SJSA1 (cell line): ENCODE data around the gene OVOL3. TPM values are rescaled to one million over a fixed set of nuclear protein-coding genes. Genes with fewer than 3 reads are reported as not detected.
"Not testable (repeated sequence)": the region's sequence is repeated elsewhere in the genome, so short reads cannot be mapped to it uniquely, and the experiment has no call there.

Experiments
- DNase-seq, 2 experiments: peaks; one replicate each; pipeline ENCODE4 v3.0.0-alpha.2; 2015 to 2020; ENCODE audit warnings: low spot score in 2 of 2, low read depth in 1 of 2
- H3K27ac ChIP-seq: fragments of 250-450 bp; sonication (Bioruptor Pico); 2 replicates; pipeline ENCODE4 v1.5.1; 2020; ENCODE audit warnings: mild to moderate bottlenecking, moderate library complexity
- H3K27me3 ChIP-seq: fragments of 250-450 bp; sonication (Bioruptor Pico); replicated peaks from 2 replicates; pipeline ENCODE4 v1.5.1; 2020; ENCODE audit warnings: mild to moderate bottlenecking, moderate library complexity
- H3K36me3 ChIP-seq: fragments of 250-450 bp; sonication (Bioruptor Pico); 2 replicates; pipeline ENCODE4 v1.5.1; 2020; ENCODE audit warnings: mild to moderate bottlenecking
- H3K4me1 ChIP-seq: fragments of 250-450 bp; sonication (Bioruptor Pico); replicated peaks from 2 replicates; pipeline ENCODE4 v1.6.1; 2021; ENCODE audit warnings: mild to moderate bottlenecking
- H3K4me3 ChIP-seq: fragments of 250-450 bp; sonication (Bioruptor Pico); 2 replicates; pipeline ENCODE4 v1.5.1; 2020; ENCODE audit warnings: mild to moderate bottlenecking
- H3K9me3 ChIP-seq: fragments of 250-450 bp; sonication (Bioruptor Pico); replicated peaks from 2 replicates; pipeline ENCODE4 v1.5.1; 2020; ENCODE audit warnings: mild to moderate bottlenecking
- total RNA-seq: library from RNA; depleted of rRNA; stranded (reverse); fragments of >200 nt; shearing (Covaris generic); gene quantifications from 2 replicates; pipeline ENCODE4 v1.2.3, GENCODE V29; 2014; rRNA removed

OVOL3 gene
- not detected in 2 replicates for total RNA-seq

- H3K27me3 ChIP-seq: no peaks in the 10 kb centered on the region
- H3K4me3 ChIP-seq: no peak within 1 kb of the TSS
- H3K4me1 ChIP-seq: peaks cover 12% of the 10 kb centered on the region
- no peaks in the 10 kb centered on the region for H3K9me3 ChIP-seq
- no peak within 1 kb of the TSS for H3K27ac ChIP-seq
- H3K36me3 ChIP-seq: peaks cover 41% of the 10 kb centered on the region
- DNase-seq: no peak
Observed at GRCh38 chr19:36110487-36111199, at the start of gene OVOL3. TSS of gene OVOL3 (plus strand) at chr19:36111143. CDS start at chr19:36111203, 60 bp downstream.

- H3K36me3 ChIP-seq: peaks cover 94% of the 10 kb centered on the region
- no peaks in the 10 kb centered on the region for H3K9me3 ChIP-seq
- DNase-seq: no peak
- H3K4me3 ChIP-seq: no peak overlapping the region
- no peak overlapping the region for H3K27ac ChIP-seq
- peaks cover under 1% of the 10 kb centered on the region; the same call in 1 of the 2 replicates for H3K4me1 ChIP-seq
- H3K27me3 ChIP-seq: no peaks in the 10 kb centered on the region
Observed at GRCh38 chr19:36061367-36061766, 49.6 kb upstream of the OVOL3 start.

GRCh38 chr19:36064826-36065225, 46.1 kb upstream of the OVOL3 start:
- Histone ChIP-seq H3K4me3 (no peak overlapping the region), H3K36me3 (peaks cover 84% of the 10 kb centered on the region), H3K9me3 (no peaks in the 10 kb centered on the region), H3K27me3 (no peaks in the 10 kb centered on the region), H3K4me1 (no peaks in the 10 kb centered on the region), H3K27ac (no peak overlapping the region)
- DNase-seq: no peak

GRCh38 chr19:36067681-36068080, 43.3 kb upstream of the OVOL3 start:
- Histone ChIP-seq H3K36me3 (peaks cover 79% of the 10 kb centered on the region), H3K9me3 (no peaks in the 10 kb centered on the region), H3K4me3 (no peak overlapping the region), H3K27me3 (no peaks in the 10 kb centered on the region), H3K27ac (no peak overlapping the region), H3K4me1 (peaks cover 10% of the 10 kb centered on the region)
- DNase-seq: no peak

- not testable (repeated sequence) for DNase-seq, H3K4me1 ChIP-seq, H3K27ac ChIP-seq, H3K27me3 ChIP-seq, H3K9me3 ChIP-seq, H3K4me3 ChIP-seq
- H3K36me3 ChIP-seq: peaks cover 77% of the 10 kb centered on the region
Observed at GRCh38 chr19:36068810-36069499, 42.0 kb upstream of the OVOL3 start.

GRCh38 chr19:36072081-36072480, 38.9 kb upstream of the OVOL3 start:
- Histone ChIP-seq H3K4me3 (no peak overlapping the region), H3K4me1 (peaks cover 10% of the 10 kb centered on the region), H3K27ac (no peak overlapping the region), H3K27me3 (no peaks in the 10 kb centered on the region), H3K36me3 (peaks cover 73% of the 10 kb centered on the region), H3K9me3 (no peaks in the 10 kb centered on the region)
- no peak for DNase-seq

DNA sequence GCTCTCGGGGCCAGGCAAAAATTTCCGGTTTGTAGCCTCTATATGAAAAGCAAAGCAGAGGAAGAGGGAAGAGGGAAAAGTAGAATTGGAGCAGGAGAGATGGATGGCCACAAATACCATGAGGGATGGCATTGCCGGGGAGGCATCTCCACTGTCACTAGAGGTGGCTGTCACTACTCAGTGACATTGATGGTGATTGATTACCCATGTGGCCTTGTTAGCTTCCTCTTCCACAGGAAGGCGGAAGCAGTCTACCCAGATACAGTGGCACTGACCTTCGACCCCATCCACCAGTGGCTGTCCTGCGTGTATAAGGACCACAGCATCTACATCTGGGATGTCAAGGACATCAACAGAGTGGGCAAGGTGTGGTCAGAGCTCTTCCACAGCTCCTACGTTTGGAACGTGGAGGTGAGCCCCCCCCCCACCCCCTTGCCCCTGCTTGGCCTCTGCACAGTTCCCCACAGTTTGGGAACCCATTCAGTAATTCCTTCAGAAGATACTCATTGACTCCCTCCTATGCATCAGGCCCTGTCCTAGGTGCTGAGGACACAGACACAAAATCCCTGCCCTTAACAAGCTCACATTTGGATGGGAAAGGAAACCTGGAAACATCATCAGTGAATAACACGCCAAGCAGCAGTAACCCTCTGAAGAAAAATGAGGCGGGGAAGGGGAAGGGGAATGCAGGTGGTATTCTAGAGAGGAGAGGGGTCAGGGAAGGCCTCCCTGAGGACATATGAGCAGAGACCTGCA, 37.6 kb upstream of the OVOL3 start:
- no peak overlapping the region for H3K4me3 ChIP-seq
- H3K27ac ChIP-seq: no peak overlapping the region
- no peak for DNase-seq
- no peaks in the 10 kb centered on the region for H3K9me3 ChIP-seq
- no peaks in the 10 kb centered on the region for H3K27me3 ChIP-seq
- H3K4me1 ChIP-seq: peaks cover 10% of the 10 kb centered on the region
- H3K36me3 ChIP-seq: peaks cover 72% of the 10 kb centered on the region

DNA sequence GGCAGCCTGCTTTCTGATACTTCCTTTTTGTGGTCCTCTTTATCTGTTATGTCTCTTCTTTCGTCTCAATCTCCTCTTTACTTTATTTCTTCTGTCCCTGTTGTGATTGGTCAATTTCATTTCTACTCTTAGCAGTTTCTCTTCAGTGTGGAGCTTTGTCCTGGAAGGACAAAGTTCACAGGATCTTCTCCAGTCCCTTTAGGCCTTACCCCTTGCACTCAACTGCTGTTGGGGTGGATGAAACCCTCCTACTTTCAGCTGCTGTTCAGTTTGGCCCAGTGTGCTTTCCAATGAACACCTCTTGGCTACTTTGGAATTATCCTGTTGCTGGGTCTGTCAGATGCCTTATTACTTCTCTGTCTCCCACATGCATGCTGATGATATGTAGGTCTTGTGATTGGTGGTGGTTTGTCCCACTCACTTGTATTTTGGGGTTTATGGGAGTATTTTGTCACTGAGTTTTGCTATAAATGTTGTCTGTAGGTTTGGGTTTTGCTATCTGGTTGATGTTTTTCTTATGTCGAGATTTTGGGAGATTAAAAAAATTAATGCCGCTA, 31.5 kb upstream of the OVOL3 start:
- Histone ChIP-seq H3K9me3 (no peaks in the 10 kb centered on the region), H3K4me3 (no peak overlapping the region), H3K36me3 (peaks cover 88% of the 10 kb centered on the region), H3K27ac (no peak overlapping the region), H3K4me1 (no peaks in the 10 kb centered on the region), H3K27me3 (no peaks in the 10 kb centered on the region)
- no peak for DNase-seq

- no peaks in the 10 kb centered on the region for H3K9me3 ChIP-seq
- no peaks in the 10 kb centered on the region for H3K4me1 ChIP-seq
- no peak overlapping the region for H3K27ac ChIP-seq
- no peak for DNase-seq
- no peak overlapping the region for H3K4me3 ChIP-seq
- H3K36me3 ChIP-seq: peaks cover 86% of the 10 kb centered on the region
- H3K27me3 ChIP-seq: no peaks in the 10 kb centered on the region
Observed at GRCh38 chr19:36081385-36081784, 29.6 kb upstream of the OVOL3 start.

- no peak overlapping the region for H3K27ac ChIP-seq
- no peaks in the 10 kb centered on the region for H3K27me3 ChIP-seq
- no peaks in the 10 kb centered on the region for H3K4me1 ChIP-seq
- H3K36me3 ChIP-seq: peaks cover 89% of the 10 kb centered on the region
- H3K9me3 ChIP-seq: no peaks in the 10 kb centered on the region
- H3K4me3 ChIP-seq: no peak overlapping the region
- no peak for DNase-seq
Observed at GRCh38 chr19:36081894-36082293, 29.0 kb upstream of the OVOL3 start.

DNA sequence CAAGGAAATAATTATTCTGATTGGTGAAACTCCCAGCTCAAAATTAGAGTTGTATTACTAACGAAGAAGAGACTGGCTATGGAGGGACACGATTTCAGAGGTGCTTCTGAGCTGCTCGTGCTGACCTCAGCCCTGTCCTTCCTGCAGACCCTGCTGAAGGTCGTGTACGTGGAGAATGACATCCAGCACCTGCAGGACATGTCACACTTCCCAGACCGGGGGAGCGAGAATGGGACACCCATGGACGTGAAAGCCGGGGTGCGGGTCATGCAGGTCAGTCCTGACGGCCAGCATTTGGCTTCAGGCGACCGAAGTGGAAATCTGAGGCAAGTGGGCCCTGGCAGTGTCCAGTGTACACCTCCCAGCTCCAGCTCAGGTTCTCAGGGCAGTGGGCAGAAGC, 28.0 kb upstream of the OVOL3 start:
- Histone ChIP-seq H3K4me1 (no peaks in the 10 kb centered on the region), H3K27ac (no peak overlapping the region), H3K9me3 (no peaks in the 10 kb centered on the region), H3K4me3 (no peak overlapping the region), H3K27me3 (no peaks in the 10 kb centered on the region), H3K36me3 (peaks cover 88% of the 10 kb centered on the region)
- no peak for DNase-seq

- H3K27me3 ChIP-seq: no peaks in the 10 kb centered on the region
- no peak overlapping the region for H3K4me3 ChIP-seq
- no peak overlapping the region for H3K27ac ChIP-seq
- no peaks in the 10 kb centered on the region for H3K9me3 ChIP-seq
- H3K36me3 ChIP-seq: peaks cover 90% of the 10 kb centered on the region
- DNase-seq: no peak
- no peaks in the 10 kb centered on the region for H3K4me1 ChIP-seq
Observed at GRCh38 chr19:36084231-36085009, 26.5 kb upstream of the OVOL3 start.

DNA sequence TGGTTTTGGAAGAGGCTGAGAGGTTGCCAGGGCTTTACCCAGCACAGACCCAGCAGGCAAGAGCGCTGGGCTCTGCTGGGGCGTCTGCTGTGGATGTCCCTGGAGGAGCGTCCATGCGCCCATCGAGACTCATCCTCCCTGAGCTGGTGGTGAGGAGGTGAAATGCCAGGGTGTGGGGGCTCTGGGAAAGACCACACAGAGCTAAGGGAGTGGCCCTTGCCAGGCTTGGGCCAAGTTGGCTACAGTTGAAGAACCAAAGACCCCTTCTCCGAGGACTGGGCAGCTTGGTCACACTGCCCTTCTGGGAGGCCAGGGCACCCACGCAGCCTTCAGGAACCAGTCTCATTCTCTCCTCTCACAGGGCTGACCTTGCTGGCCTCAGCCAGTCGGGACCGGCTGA, 24.6 kb upstream of the OVOL3 start:
- H3K27ac ChIP-seq: no peak overlapping the region
- H3K4me3 ChIP-seq: no peak overlapping the region
- DNase-seq: no peak
- H3K4me1 ChIP-seq: no peaks in the 10 kb centered on the region
- no peaks in the 10 kb centered on the region for H3K27me3 ChIP-seq
- H3K9me3 ChIP-seq: no peaks in the 10 kb centered on the region
- H3K36me3 ChIP-seq: peaks cover 92% of the 10 kb centered on the region
